GM19468 (cell line): ENCODE measurements around the gene ITGB3.
"Not testable (repeated sequence)": the region's sequence is repeated elsewhere in the genome, so short reads cannot be mapped to it uniquely, and the experiment has no call there.

ENCODE experiments used
- ATAC-seq: cut with Tn5 transposase; IDR thresholded peaks from one replicate; pipeline ENCODE4 v1.9.1; 2021; ENCODE audit warnings: mild to moderate bottlenecking, moderate library complexity, moderate number of reproducible peaks; ENCODE audit not compliant: unreplicated experiment; ENCODE audit errors: extremely low read depth

ITGB3 gene

DNA sequence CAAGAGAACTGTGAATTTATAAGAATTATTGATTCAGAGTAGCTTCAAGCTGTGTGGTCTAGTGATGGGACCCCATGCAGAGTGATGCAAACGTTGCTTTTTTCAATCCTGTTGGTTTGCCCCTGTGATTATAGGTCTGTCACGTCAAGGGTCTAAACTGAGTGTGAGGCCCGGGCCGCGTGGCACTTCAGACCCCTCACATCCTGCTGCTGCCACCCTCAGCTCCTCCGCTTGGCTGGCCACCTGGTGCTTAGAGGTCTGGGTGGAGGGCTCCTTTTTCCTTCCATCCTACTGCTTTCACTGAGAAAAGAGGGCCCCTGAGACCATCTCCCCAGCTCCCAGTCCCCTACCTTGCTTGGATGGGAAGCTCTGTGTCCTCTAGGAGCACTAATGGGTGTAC lies 32.5 kb upstream of the ITGB3 start:
- no peak for ATAC-seq

- no peak for ATAC-seq
Measured at GRCh38 chr17:47222047-47222446, 31.6 kb upstream of the ITGB3 start.

GRCh38 chr17:47223007-47223406 lies 30.6 kb upstream of the ITGB3 start:
- ATAC-seq: no peak

DNA sequence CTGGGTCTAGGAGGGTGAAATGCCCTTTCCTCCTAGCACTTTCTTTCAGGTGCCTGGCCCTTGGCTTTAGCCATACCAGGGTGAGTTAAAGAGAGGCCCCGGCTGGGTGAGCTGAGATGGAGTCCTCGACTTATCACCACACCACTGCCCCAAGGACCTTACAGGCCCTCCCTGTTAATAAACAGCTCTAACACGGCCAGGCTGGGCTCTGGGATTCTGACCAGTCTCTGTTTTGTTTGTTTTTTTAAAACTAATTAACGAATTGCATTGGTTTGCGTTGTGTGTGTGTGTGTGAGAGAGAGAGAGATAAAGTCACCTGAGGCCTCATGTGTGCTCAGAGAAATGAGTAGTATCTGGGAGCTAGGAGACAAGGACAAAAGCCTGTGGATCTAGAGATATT lies 30.2 kb upstream of the ITGB3 start:
- no peak for ATAC-seq

GRCh38 chr17:47224077-47224476 lies 29.6 kb upstream of the ITGB3 start:
- not testable (repeated sequence) for ATAC-seq

GRCh38 chr17:47224966-47225365 lies 28.7 kb upstream of the ITGB3 start:
- no peak for ATAC-seq

DNA sequence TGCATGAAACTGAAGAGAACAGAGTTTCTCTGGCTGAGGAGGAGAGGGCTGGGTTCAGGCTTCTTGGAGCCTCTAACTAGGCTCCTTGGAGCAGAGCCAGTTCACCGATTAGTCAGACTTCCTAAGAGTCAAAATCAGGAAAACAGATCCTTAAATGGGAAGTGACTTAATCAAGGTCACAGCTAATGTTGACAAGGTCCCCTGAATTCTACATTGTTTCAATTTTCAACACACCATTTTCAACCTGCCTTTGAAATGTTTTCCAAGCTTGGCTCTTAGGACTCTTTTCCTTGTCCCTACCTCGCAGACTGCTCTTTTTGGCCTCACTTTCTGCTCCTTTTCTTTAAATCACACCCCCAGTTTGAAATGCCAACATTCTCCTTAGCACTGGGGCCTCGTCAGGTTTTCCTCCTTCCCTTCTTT lies 28.2 kb upstream of the ITGB3 start:
- ATAC-seq: no peak

DNA sequence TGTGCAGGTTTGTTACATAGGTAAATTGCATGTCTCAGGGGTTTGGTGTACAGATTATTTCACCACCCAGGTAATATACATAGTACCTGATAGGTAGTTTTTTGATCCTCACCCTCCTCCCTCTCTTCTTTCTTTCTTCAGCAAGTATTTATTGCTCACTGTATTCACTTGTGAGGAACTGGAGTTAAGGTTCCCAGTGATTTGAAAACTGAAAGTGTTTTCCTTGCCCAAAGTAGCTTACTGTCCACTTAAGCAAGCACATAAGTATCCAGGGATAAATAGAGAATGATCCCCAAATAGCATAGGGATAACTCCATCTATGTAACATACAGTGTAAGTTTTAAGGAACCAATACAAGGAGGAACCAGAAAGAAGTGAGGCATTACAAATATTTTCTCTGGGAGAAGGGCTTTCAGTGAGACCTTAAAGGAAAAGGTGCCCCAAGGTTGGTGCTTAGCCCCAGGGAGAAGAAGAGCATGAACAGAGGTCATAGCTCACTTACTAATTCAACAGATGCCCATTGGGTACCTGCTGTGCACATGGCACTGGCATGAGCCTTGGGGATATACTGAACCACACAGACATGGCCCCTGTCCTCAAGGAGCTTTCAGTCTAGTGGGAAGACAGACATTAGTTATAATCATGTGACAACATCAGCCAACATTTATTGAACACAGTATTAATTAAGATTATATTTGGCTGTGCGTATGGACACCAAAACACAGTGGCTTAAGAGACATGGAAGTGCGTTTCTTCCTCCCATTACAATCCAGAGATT lies 27.5 kb upstream of the ITGB3 start:
- ATAC-seq: no peak

DNA sequence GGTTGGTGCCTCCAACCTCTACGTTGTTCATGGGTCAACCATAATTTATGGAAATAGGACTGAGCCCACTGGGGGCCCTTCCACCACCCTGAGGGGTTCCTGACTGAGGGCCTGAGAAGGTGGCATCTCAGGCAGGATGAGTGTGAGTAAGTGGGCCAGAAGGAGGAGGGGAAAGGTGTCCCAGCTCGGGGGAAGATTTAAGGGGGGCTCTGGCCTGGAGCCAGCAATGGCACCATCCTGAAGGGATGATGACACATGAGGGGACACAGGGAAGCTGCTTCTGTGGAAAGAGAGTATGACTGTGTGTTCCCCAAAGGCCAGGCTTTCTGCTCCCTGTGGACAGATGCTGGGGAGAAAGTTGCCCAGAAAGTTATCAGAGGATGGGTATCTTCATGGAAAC lies 25.8 kb upstream of the ITGB3 start:
- no peak for ATAC-seq

- no peak for ATAC-seq
Measured at GRCh38 chr17:47229535-47230443, 23.8 kb upstream of the ITGB3 start.

- no peak for ATAC-seq
Measured at GRCh38 chr17:47230864-47231263, 22.8 kb upstream of the ITGB3 start.

DNA sequence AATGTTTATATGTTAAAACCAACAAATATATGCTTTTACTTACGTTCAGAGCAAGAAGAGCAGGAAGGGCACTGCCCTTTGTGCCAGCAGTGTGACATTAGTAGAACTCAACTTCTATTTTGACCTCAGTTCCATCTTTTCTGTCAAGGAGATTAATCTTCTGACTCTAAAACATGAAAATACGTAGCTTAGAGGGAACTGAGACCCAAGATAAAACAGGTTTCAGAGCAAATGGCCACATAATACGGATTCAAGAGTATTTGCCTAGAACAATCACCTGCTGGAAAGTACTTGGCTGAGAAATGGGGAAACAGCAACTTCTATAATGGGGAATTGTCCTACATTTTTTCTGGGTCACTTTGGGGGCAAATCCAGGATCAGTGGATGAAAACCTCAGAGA lies 22.3 kb upstream of the ITGB3 start:
- ATAC-seq: no peak

GRCh38 chr17:47231866-47232265 lies 21.8 kb upstream of the ITGB3 start:
- no peak for ATAC-seq

GRCh38 chr17:47232465-47232864 lies 21.2 kb upstream of the ITGB3 start:
- ATAC-seq: no peak

- no peak for ATAC-seq
Measured at GRCh38 chr17:47235506-47235905, 18.1 kb upstream of the ITGB3 start.

GRCh38 chr17:47235923-47236322 lies 17.7 kb upstream of the ITGB3 start:
- no peak for ATAC-seq

- ATAC-seq: no peak
Measured at GRCh38 chr17:47237841-47238240, 15.8 kb upstream of the ITGB3 start.

- ATAC-seq: no peak
Measured at GRCh38 chr17:47238321-47239010, 15.2 kb upstream of the ITGB3 start.

DNA sequence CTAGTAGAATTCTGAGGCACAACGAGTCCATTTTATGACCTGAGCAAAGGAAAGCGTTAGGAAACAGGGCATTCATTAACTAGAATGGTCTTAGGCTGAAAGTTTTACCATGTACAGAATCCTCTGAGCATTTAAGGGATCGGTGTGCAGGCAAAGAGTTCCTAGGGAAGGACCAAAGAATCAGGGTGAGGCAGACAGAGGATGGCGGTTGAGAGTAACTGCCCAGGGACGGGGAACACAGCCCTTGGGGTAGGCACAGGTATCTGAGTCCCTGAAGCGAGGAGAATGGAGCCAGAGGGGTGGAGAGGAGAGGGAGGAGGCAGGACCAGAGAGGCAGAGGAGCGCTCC lies 14.0 kb upstream of the ITGB3 start:
- no peak for ATAC-seq

GRCh38 chr17:47239967-47240651 lies 13.5 kb upstream of the ITGB3 start:
- ATAC-seq: no peak
